Mesothelial cell of epicardium (in vitro differentiated cells): ENCODE results near the gene FCAMR. TPM values are rescaled to one million over a fixed set of nuclear protein-coding genes. Genes with fewer than 3 reads are reported as not detected.

Source experiments
- DNase-seq, 2 experiments: peaks; one replicate each; pipeline ENCODE4 v3.0.0; 2021; ENCODE audit warnings: low spot score in 2 of 2; ENCODE audit not compliant: unreplicated experiment in 2 of 2
- H3K27ac Mint-ChIP-seq: 2 replicates; pipeline ENCODE4 v1.8.0; 2021; ENCODE audit warnings: mixed read lengths
- H3K27me3 Mint-ChIP-seq: 2 replicates; pipeline ENCODE4 v1.8.0; 2021; ENCODE audit warnings: low read depth, mixed read lengths
- H3K36me3 Mint-ChIP-seq: 2 replicates; pipeline ENCODE4 v1.8.0; 2021; ENCODE audit warnings: mixed read lengths
- H3K4me1 Mint-ChIP-seq: 2 replicates; pipeline ENCODE4 v1.8.0; 2021; ENCODE audit warnings: mixed read lengths
- H3K4me3 Mint-ChIP-seq: 2 replicates; pipeline ENCODE4 v1.8.0; 2021; ENCODE audit warnings: mild to moderate bottlenecking, moderate library complexity, mixed read lengths
- H3K9me3 Mint-ChIP-seq: 2 replicates; pipeline ENCODE4 v1.8.0; 2021; ENCODE audit warnings: mixed read lengths
- total RNA-seq: library from RNA; stranded (reverse); gene quantifications from 3 replicates; pipeline ENCODE4 v1.2.1, GENCODE V29; 2021
- TF ChIP-seq, protein P1 (sequence below): fragments of 200-600 bp; sonication (generic); IDR thresholded peaks from one replicate; pipeline ENCODE4 v1.5.0; 2021; ENCODE audit warnings: antibody characterized with exemption; ENCODE audit not compliant: unreplicated experiment

Gene FCAMR
- total RNA-seq, 1 donor from 2014 or later = not detected

DNA sequence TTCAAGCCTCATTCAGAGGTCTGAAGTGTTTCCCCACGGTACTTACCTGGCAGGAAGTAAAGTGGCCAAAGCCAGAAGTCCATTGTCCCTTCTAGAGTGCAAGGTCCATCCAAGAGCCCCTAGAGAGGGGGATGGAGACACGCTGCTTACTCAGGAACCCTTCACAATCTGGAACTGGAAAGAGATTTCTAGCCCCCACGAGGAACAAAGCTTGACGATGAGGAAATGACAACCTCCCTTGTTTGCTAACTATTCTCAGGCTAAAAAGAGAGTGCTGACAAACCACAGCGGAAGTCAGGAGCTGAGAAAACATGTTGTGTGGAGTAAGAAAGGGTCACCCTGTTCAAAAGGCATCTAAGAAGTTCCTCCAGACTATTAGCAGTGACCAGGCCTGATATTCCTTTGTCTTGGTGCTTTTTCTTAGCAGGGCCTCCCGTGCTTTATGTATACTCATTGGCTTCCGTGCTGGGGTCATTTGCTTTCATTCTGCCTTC, 48.4 kb downstream of the FCAMR start, which contains the start of gene FCMR:
TSS of gene FCMR (minus strand) at position 170 of the 494 bp plus-strand sequence. CDS start at position 83, 87 bp downstream.
- DNase-seq = no peak
- TF ChIP-seq, protein P1, sequence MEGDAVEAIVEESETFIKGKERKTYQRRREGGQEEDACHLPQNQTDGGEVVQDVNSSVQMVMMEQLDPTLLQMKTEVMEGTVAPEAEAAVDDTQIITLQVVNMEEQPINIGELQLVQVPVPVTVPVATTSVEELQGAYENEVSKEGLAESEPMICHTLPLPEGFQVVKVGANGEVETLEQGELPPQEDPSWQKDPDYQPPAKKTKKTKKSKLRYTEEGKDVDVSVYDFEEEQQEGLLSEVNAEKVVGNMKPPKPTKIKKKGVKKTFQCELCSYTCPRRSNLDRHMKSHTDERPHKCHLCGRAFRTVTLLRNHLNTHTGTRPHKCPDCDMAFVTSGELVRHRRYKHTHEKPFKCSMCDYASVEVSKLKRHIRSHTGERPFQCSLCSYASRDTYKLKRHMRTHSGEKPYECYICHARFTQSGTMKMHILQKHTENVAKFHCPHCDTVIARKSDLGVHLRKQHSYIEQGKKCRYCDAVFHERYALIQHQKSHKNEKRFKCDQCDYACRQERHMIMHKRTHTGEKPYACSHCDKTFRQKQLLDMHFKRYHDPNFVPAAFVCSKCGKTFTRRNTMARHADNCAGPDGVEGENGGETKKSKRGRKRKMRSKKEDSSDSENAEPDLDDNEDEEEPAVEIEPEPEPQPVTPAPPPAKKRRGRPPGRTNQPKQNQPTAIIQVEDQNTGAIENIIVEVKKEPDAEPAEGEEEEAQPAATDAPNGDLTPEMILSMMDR = no peak
- Mint-ChIP-seq H3K4me3 (no peak within 1 kb of the TSS), H3K27me3 (peaks cover 17% of the 10 kb centered on the region), H3K27ac (no peak within 1 kb of the TSS), H3K36me3 (no peaks in the 10 kb centered on the region), H3K4me1 (no peaks in the 10 kb centered on the region), H3K9me3 (no peaks in the 10 kb centered on the region)

DNA sequence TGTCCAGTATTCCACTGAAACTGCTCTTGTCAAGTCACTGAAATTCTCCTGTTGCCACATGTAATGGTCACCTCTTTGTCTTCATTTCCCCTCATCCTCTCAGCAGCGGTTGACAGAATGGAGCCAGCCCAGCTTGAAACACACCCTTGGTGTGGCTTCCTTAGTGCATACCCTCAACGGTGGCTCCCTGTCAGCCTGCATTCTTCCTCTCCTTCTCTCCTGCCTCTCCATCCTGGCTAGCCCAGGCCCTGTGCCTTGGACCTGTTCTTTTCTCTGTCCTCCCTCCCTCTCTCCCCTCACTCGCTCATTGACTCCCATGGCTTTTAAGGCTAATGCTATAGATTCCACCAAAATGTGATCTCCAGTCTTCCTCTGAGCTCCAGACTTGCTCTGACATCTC, 52.2 kb downstream of the FCAMR start:
- DNase-seq = no peak
- Mint-ChIP-seq H3K27me3 (peaks cover 55% of the 10 kb centered on the region), H3K4me1 (no peaks in the 10 kb centered on the region), H3K27ac (no peak overlapping the region), H3K4me3 (no peak overlapping the region), H3K9me3 (no peaks in the 10 kb centered on the region), H3K36me3 (no peaks in the 10 kb centered on the region)
- TF ChIP-seq, protein P1 = no peak

DNA sequence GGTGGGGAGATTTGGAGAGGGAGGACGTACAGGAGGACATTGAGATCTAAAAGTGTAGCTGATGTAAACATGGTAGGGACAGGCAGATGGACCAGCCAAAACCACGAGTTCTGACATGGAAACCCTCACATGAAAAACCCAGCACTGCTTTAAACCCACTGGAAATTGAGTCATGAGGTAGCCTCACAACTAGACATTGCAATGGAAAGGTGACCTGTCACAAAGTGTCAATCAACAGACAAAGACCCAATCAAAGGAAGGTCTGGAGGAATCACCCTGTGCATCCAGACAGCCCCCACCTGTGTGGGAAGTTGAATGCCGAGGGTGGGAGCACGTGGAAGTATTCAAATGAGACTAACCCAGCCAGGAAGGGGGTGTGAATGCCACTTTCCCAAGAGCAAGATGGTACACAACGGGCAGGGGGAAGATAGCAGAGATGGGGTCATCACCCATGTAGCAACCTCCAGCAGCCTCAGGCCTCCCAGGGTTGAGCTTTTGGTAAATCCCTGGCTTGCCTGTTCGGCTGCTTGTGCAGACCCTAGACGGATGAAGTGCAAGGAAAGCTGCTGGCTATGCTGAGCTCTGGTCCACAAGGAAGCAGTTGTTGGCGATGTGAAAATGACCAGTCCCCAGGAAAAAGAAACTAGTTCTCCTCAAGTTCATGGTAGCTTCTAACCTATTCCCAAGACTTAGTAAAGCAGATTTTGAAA, 54.1 kb downstream of the FCAMR start:
- no peak overlapping the region for H3K4me3 Mint-ChIP-seq
- peaks cover 72% of the 10 kb centered on the region for H3K27me3 Mint-ChIP-seq
- TF ChIP-seq, protein P1 = no peak
- H3K9me3 Mint-ChIP-seq = no peaks in the 10 kb centered on the region
- no peak overlapping the region for H3K27ac Mint-ChIP-seq
- no peaks in the 10 kb centered on the region for H3K4me1 Mint-ChIP-seq
- DNase-seq = no peak
- no peaks in the 10 kb centered on the region for H3K36me3 Mint-ChIP-seq

DNA sequence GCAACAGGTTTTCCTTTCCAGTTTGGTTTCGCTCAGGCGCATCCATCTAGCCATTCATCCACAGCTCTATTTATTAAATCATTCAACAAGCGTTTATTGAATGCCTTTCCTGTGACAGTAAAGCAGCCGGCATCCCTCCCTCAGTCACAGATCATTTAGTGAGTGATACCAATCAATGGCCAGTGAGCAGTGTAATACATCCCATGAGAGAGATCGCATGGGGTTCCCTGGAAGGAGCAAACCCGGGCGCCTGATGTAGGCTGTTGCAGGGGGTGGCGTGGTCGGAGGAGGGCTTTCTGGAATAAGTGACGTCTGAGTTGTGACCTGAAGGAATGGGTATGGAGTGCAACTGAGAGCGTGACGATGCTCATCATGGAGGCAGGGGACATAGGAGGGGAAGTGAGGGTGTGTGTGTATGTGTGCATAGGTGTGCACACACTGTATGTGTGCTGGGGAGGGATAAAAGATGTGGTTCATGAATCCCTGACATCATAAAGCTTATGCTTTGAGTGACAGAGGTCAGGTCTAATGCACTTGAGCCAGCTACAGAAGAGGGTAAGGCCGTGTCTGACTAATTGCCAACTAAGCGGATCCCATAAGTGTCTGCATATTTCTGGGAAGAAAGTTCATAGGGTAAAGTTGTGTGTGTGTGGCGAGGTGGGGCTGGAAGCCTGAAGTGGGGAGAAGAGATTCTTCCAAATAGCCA, 55.1 kb downstream of the FCAMR start:
- peaks cover 76% of the 10 kb centered on the region for H3K27me3 Mint-ChIP-seq
- no peaks in the 10 kb centered on the region for H3K4me1 Mint-ChIP-seq
- TF ChIP-seq, protein P1 = no peak
- no peaks in the 10 kb centered on the region for H3K36me3 Mint-ChIP-seq
- H3K27ac Mint-ChIP-seq = no peak overlapping the region
- no peak for DNase-seq
- no peaks in the 10 kb centered on the region for H3K9me3 Mint-ChIP-seq
- H3K4me3 Mint-ChIP-seq = no peak overlapping the region

DNA sequence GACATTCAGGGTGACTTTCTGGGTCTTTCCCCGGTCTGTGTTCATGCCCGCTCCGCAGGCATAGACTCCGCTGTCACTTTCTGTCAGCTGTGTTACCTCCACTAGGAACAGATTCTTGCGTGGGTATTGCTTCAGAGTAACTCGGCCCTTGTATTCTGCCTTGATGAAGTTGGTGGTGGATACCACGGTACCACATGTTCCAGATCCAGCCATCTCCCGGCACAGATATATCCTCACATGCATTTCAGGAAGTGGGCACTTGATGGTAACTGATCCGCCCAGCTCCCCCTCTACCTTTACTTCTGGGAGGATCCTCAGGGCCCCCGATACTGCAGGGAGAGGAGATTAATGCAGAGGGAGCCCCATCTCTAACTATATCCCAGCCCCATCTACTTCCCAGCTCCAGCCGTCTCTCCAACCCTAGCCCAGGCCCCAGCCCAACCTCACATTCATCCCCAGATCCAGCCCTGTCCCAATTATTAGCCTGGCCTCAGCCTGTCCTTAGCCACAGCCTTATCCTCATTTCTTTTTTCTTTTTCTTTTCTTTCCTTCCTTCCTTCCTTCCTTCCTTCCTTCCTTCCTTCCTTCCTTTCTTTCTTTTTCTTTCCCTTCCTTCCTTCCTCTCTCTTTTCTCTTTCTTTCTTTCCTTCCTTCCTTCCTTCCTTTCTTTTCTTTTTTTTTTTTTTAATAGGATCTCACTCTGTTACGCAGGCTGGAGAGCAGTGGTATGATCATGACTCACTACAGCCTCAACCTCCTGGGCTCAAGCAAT, 56.3 kb downstream of the FCAMR start:
- H3K36me3 Mint-ChIP-seq = no peaks in the 10 kb centered on the region
- H3K27ac Mint-ChIP-seq = no peak overlapping the region
- H3K4me1 Mint-ChIP-seq = peaks cover 1% of the 10 kb centered on the region
- TF ChIP-seq, protein P1 = no peak
- H3K4me3 Mint-ChIP-seq = no peak overlapping the region
- no peaks in the 10 kb centered on the region for H3K9me3 Mint-ChIP-seq
- DNase-seq = no peak
- H3K27me3 Mint-ChIP-seq = peaks cover 86% of the 10 kb centered on the region
